SIG-M5 (cell line): ENCODE measurements around the gene ZNF516.

Source experiments
- DNase-seq: peaks from one replicate; lab custom pipeline; 2025; lab: John Stamatoyannopoulos, UW

The ZNF516 gene

GRCh38 chr18:76437910-76438309 lies 57.1 kb downstream of the ZNF516 start:
- DNase-seq = no peak

- no peak for DNase-seq
These were observed 58.0 kb downstream of the ZNF516 start for GRCh38 chr18:76437011-76437410.

GRCh38 chr18:76436342-76436741 lies 58.7 kb downstream of the ZNF516 start:
- DNase-seq = no peak

GRCh38 chr18:76435316-76435989 lies 59.6 kb downstream of the ZNF516 start:
- no peak for DNase-seq

GRCh38 chr18:76434452-76434851 lies 60.6 kb downstream of the ZNF516 start:
- no peak for DNase-seq

- no peak for DNase-seq
These were observed 61.3 kb downstream of the ZNF516 start for GRCh38 chr18:76433788-76434187.

- no peak for DNase-seq
These were observed 61.9 kb downstream of the ZNF516 start for GRCh38 chr18:76432970-76433767.

- no peak for DNase-seq
These were observed 62.7 kb downstream of the ZNF516 start for GRCh38 chr18:76432274-76432755.

- no peak for DNase-seq
These were observed 63.4 kb downstream of the ZNF516 start for GRCh38 chr18:76431437-76432273.

- DNase-seq = no peak
These were observed 64.4 kb downstream of the ZNF516 start for GRCh38 chr18:76430636-76431035.

- DNase-seq = no peak
These were observed 65.5 kb downstream of the ZNF516 start for GRCh38 chr18:76429262-76430126.

GRCh38 chr18:76428396-76429261 lies 66.4 kb downstream of the ZNF516 start:
- no peak for DNase-seq

GRCh38 chr18:76426737-76427305 lies 68.2 kb downstream of the ZNF516 start:
- no peak for DNase-seq

- no peak for DNase-seq
These were observed 69.6 kb downstream of the ZNF516 start for GRCh38 chr18:76425146-76426131.

- DNase-seq = no peak
These were observed 72.2 kb downstream of the ZNF516 start for GRCh38 chr18:76422838-76423237.

GRCh38 chr18:76422121-76422520 lies 72.9 kb downstream of the ZNF516 start:
- no peak for DNase-seq

GRCh38 chr18:76421685-76422078 lies 73.4 kb downstream of the ZNF516 start:
- DNase-seq = no peak

GRCh38 chr18:76420898-76421684 lies 74.0 kb downstream of the ZNF516 start:
- no peak for DNase-seq
